DMS79 treated with DMSO at 0.1 percent for 48 hours (cell line): Measurements from ENCODE around the gene RGL1.

Source experiments
- DNase-seq: peaks from one replicate; lab custom pipeline; 2025; lab: John Stamatoyannopoulos, UW

RGL1 gene

DNA sequence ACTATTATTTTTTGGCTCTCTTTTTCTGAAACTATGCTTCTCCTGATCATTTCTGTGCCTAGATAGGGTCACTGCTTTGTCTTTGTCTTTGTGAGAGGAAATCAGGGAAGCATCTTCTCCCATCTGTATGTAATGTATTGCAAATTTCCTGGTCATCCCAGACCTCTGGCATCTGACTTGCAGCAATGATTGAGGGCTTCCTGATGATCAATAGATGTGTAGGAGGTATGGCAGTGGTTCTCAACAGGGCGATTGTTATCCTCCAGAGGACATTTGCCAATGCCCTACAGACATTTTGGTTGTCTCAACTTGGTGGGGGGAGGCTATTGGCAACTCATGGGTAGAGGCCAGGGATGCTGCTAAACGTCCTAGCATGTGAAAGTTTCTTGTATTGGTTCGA lies 64.7 kb downstream of the RGL1 start:
- DNase-seq: no peak

DNA sequence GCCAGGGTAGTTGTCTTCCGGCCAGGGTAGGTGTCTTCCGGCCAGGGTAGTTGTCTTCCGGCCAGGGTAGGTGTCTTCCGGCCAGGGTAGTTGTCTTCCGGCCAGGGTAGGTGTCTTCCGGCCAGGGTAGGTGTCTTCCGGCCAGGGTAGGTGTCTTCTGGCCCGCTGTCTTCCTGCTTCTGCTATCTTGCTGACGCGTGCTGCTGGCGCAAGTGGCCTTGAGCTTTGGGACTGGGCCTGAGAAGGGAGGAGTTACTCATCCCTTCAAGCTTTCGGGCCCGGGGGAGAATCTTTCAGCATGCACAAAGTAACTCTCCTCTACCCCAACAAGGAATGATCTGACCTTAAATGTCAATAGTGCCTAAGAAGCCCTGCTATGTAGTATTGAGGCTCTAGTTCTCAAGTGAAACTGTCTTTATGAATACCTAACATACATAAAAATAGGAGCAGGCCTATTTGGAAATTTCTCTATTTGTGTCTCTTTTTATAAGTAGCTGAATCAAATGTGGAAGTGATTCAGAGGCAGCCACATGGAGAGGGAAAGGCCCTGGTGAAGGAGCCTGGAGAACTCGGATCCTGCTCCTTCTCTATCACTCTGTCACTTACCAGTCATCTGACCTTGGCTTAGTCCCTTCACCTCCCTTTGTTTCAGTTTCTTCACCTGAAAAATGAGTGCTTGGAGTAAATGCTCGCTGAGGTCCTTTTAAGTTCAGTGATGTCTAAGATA lies 65.6 kb downstream of the RGL1 start:
- no peak for DNase-seq

DNA sequence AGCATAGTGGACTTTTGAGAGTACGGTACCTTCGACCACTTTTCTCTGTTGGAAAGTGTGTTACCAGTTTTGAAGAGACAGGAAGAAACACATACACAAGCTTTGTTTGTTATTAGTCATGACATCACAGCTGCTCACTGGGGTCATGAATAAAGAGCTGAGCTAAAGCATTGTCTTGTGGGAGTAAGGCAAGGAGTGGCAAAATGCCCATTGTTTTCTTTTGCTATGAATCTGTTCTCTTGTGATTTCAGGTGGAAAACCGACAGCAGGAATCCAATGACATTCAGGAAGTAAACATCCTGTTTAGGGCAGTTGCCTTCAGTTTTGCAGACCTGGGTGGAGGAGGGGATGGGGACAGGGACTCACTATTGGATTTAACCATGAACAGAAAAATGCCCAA lies 66.2 kb downstream of the RGL1 start:
- DNase-seq: no peak

DNA sequence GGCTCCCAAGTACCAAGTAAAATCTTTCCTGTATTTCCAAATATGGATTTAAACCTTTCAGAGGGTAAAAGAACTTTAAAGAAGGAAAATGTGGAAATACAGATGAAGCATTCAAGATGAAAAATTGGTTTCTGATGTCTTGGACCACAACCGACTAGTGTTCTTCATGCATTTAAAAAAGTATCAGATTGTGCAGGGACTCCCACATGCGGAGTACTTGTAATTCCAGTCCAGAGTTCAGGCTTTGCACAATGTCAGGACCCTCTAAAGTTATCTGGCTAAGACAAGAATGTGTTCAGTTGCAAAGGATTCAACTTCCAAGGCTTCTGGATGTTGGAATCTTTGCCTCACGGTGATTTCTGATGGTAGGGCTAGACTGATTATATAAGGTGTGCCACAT lies 66.7 kb downstream of the RGL1 start:
- no peak for DNase-seq

DNA sequence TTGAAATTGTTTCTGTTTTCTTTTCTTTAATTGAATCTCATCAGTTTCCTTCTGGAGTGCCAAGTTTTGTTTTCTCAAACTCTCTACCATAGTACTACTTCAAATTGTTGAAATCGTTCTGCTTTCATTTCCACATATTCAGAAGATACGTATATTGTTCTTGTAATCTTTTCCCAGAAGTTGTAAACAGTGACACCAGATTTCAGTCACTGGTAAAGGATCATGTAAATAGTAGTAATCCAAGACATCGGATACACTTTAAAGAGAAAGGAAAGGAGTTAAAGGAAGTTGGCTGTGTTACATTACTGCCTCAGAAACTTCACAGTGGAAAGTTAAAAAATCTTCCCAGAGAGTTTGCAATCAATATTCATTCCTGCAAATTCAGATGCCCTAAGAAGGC lies 67.5 kb downstream of the RGL1 start:
- DNase-seq: no peak

DNA sequence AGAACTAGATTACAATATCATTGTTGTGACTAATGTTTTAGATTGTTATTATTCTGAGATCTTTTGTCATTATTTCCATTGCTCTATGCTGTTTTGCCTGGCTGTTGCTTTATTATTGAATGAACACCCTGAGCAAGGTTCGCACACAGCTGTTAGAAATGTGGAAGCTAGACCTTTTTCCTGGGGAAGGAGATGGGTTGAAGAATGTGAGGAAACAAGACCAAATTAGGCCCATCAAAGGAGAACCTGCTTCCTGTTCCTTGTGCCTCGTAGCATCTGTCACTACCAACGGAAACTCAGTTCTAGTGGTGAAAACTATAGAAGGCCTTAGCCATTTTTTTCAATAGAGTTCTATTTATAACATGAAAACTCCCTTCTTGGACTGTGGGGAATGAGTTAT lies 68.7 kb downstream of the RGL1 start:
- DNase-seq: no peak

DNA sequence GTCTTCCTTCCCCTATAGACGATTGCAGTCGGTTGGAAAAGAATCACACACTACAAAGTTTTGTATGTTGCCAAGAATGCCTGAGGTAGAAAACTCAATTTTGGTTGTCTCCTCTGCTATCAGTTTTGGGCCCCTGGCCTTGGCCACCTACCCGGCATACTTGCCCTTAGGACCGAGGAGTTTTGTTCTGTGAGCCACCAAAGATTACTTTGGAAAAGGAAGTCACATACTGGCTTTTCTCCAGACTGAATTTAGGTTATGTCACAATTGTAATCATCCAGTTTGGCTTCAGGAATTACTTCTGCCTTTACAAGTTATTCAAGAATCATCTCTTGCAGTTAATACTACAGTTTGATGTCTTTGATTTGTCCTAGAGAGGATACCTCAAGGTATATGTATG lies 71.4 kb downstream of the RGL1 start:
- DNase-seq: no peak

DNA sequence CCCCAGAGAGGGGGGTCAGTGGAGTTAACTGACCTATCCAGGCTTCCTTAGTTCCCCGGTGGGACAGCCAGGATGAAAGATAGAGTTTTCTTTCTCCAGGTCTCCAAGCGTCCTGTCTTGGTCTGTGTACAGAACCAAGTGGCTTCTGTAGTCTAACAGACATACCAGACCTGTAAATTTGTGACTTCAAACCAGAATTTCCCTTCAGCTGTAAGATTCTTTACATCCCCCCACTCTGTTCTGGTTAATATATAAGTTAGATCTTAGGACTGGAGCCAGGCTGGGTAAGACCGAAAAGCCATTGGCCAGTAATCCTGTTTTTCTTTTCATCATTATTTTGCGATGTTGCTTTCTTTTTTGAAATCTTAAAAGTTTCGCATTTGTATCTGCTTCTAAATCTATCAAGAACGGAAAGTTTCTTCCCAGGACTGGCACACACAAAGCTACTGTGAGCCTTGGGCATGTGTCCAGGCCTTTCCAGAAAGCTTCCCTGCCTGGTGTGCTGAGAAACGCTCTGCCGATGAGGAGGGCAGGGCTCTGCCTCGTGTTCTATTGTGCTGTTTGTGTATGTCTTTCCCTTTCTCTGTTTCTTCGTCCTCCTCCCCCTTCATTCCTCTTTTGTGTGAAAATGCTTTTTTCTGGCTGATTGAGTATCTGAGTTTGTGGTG lies 72.3 kb downstream of the RGL1 start:
- DNase-seq: no peak

DNA sequence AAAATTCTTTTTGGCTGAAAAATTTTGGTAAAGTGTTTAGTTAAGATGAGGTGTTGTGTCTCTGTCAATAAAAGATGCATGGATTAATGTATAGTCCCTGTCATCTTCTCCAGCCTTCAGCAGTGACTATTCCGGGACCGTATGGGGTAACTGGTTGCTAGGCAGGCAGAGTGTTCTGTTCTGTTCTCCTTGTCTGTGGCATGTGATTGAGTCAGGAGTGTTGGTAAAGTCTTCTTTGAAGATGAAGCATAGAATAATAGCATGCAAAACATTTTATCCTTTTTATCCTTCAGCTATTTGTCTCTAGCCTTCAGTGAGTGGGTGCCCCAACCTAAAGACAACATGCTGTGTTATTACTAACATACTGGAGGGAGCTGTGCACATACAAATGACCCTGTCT lies 74.6 kb downstream of the RGL1 start:
- DNase-seq: no peak

DNA sequence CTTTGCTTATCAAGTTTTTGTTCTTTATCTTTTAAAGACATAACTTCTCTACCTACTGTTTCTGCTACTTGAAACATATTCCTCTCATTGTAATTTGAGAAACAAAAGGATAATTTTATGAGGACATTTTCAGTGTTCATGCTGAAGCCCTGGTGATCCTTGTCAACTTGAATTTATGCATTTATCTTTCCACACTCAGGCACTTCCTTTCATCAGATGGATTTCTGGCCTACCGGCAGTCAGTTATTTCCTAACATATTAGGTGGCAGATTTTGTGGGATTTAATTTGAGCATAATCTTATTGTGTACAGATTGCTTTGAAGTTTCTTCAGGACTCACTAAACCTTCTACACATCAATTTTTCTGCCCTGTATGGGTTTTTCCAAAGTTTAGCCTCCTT lies 75.0 kb downstream of the RGL1 start:
- no peak for DNase-seq

DNA sequence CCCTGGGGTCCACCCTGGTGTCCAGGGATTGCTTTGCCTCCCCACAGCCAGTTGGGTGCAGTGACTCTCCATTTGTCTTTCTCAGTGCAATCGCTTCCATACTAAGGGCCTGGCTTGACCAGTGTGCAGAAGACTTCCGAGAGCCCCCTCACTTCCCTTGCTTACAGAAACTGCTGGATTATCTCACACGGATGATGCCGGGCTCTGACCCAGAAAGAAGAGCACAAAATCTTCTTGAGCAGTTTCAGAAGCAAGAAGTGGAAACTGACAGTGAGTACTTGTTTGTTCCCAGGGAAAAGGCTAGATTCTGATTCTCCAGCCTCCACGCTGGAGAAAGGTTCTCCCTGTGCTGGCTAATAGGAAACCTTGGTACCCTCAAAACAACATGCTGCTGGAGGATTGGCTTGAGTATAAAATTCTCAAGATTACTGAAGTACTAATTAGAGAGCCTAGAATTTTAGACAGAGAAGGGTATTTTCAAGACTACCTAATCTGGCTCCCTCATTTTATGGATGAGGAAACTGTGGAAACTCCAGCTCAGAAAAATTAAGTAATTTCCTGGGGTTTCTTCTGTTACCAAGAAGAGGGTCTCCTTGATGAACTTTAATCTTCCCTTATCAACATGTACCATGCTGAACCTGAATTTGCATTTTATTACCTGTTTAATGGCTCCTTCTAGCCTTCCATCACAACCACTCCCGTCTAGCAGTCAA lies 75.8 kb downstream of the RGL1 start:
- DNase-seq: no peak

DNA sequence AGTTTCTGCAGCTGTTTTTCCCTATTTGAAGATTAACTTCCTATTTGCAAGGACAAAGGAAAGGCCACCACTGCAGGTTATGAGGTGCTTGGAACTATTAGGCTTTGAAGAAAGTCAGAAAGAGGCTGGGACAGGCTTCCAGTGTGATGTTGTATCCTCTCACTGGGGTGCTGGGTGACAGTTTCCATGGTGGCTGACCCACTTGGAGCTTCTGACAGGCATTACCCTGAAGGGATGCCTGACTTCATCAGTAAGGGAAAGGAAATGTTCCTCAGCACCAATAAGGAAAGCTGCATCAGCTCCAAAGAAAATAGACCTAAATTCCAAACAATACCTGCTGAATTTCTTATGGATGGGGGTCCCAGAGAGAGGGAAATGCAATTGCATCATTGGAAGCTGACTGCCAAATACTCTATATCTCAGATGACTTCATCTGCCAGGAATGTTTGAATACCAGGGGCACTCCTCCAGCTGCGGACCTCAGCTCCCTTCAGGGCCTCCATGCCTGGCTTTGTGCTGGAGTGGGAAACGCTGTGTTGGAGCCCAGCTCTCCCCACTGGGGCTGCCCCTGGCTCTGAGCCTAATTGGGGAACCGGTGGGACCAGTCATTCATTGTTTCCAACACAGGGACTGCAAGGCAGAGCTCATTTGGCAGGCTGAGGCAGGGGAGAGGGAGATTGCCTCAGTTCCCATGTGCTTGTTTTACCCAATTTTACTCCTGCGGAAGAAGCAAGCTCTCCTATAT lies 76.6 kb downstream of the RGL1 start:
- DNase-seq: peak; percentile 69

DNA sequence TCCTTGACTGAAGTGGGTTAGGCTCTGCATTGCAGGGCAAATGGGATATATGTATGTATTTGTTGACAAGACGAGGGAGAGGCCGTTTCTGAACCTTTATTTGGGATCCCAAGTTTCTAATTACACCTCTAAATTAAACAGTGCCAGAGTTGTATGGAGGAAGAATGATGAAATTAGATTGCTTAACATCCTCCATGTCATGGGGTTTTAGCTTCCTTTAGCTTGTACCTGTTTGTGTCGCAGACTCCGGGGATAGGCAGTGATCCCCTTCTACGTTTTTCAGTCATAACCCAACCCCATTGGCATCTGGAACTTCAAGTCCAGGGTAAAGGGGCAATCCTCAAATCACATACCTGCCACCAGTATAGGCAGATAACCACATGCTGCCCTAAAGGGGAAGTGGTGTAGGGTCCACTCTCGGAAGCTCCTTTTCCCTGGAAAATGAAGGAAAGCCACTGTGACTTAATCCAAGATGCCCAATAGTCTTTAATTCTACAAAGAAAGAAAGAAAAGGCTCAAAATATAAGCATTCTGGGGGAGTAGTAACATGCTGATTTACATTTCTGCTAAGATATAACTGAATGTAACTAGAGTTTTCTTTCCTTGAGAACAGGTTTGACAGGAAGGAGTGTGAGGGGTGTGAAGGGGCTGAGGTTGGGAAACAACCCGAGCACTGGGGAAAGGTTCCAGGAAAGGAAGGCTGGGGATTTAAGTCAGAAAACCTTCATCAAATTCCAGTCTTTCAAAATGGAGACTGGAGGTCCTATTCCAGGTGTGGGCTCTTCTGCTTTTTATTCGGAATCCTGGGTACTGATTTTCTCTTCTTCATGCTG lies 77.6 kb downstream of the RGL1 start:
- no peak for DNase-seq

DNA sequence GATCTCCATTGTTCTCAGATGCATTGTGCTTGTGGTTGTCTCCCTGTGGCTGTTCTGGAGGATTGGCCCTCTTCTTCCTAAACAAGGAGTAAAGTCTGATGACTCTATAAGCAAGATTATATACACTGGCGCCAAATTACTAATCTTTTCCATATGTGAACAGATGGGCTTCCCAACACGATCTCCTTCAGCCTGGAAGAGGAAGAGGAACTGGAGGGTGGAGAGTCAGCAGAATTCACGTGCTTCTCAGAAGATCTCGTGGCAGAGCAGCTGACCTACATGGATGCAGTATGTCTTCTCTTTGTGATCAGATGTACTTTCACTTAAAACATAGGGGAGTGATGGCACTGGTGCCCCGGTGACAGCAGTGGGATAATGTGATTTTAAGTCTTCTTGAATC lies 78.7 kb downstream of the RGL1 start:
- no peak for DNase-seq

DNA sequence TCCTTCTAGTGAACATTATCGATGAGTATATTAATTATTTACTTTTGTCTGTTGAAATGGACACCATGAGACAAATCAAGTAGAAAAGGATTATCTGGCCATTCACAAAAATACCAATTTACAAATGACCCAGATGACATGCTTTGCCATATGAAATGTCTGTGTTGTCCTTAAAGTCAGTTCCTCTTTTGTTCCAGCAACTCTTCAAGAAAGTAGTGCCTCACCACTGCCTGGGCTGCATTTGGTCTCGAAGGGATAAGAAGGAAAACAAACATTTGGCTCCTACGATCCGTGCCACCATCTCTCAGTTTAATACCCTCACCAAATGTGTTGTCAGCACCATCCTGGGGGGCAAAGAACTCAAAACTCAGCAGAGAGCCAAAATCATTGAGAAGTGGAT lies 79.6 kb downstream of the RGL1 start:
- no peak for DNase-seq

DNA sequence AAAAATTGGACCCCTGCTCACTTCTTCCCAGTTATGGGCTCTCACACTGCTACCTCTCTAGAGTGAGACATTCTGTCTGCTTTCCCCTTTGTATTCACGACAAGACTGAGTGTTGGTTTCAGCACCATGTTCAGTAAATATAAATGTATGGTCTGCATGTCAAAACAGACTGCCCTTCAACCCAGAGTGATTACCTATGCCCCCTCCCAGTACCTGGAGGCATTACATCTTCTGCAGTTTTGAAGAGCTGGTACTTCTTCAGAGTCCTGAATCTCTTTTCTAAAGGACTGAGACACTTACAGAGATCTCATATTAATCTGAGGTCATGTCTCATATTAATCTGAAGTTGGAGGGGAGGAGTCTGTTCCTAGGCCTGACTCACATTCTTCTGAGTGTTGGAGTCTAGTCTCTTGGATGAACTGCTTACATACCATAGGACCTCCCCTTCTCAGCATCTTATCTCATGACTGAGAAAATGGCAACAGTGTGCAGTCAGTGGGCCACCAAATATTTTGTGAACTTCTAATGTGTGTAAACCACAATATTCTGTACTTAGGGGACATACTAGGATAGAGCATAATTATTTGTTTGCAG lies 80.3 kb downstream of the RGL1 start:
- DNase-seq: no peak

DNA sequence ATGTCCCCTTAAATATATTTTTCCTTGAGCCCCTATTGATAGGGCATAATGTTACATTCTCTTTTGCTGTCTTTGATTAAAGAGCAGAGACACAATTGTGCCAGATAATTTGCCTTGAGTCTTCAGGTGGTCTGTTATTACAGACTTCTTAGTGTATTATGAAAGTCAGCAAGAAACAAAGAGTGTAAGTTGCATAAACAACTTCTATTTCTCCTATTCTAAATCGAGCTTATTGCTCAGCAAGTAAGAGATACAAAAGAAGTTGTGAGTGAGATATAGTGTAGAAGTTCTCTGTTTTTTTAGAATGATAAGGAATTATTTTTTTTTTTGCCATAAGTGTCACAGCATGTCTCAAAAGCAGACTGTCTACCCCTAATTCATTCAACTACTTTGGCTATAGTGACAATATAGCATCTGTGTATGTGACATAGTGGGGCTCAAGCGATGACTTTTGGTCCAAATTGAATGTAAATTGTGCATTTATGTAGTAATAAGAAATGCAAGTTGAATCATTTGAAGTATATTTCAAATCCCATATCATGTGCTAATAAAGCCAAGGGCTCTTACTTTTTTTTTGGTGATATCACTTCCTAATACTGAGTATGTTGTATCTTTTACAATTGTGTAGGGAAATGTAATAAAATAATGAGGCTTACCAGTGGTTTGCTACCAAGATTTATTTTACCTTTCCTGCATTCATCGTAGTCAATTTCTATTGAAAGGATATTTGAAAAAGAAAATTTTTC lies 81.3 kb downstream of the RGL1 start:
- DNase-seq: no peak

DNA sequence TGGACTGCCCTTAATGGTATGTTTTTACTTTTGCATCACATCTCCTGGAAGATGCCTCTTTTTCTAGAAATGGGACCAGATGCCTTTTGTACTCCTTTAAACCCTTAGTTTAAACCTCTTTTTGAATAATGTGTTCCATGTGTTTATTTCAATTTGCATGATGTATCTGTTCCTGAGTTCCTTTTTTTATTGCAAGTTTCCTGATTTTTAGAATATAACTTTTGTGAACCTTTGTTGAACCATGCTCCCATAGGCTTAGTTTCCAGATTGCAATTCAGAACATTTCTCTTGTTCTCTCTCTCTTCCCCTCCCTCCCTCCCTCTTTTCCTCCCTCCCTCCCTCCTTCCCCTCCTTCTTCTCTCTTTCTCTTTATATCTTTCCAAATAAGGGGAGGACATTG lies 81.9 kb downstream of the RGL1 start:
- no peak for DNase-seq

DNA sequence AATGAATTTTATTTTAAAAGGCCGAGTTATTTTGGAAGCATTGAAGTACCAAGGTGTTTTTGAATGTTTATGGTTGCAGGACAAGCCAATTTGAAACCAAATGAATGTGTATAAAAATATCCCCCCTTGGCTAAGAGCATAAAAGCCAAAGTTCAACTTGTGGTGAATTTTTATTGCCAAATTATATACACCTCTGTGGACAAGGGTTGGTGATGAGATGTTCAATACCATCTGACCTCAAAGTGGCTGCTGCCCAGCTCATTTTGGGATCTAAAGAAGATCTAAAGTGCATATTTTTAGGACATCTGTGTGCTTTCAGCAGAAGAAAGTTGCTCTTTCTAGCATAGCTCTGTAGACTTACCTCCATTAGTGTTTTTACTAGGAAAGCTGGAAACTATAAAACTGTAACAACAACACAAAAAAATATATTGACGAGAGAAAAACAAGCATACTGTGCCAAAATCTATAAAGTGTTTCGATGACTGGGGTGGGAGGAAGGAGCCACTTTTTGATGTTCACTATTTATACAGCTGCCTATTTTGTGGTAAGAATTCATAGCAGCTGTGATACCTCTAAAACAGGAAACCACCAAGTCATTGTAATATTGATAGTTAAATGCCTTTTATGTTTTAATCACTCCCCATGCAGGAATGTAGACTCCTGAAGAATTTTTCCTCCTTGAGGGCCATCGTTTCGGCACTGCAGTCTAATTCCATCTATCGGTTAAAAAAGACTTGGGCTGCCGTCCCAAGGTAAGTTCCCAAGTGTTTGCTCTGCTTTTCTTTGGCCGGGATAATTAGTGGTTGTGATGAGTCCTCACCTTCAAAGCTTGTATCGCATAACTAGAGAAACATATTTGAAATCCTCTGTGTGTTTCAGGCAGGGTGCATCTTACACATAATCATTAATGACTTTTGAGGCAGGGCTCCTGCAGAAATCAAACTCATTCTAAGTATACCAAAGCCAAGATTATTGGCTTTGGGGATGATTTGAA lies 83.2 kb downstream of the RGL1 start:
- DNase-seq: no peak
